Stimulated activated CD8-positive, alpha-beta memory T cell treated with anti-CD3 and anti-CD28 coated beads, Interleukin-7, amount 100 ng/mL, for 48 hours (primary cell): ENCODE measurements around the gene UXS1.

Source experiments
- DNase-seq, 2 donors: peaks; one replicate each; pipeline ENCODE4 v3.0.0-alpha.2; 2020; ENCODE audit warnings: low read depth in 1 of 2; ENCODE audit errors: extremely low read depth in 1 of 2

The UXS1 gene

GRCh38 chr2:106161938-106162820 is 31.9 kb downstream of the UXS1 start:
- no peak for DNase-seq

GRCh38 chr2:106161341-106161740 is 32.8 kb downstream of the UXS1 start:
- DNase-seq: no peak

DNA sequence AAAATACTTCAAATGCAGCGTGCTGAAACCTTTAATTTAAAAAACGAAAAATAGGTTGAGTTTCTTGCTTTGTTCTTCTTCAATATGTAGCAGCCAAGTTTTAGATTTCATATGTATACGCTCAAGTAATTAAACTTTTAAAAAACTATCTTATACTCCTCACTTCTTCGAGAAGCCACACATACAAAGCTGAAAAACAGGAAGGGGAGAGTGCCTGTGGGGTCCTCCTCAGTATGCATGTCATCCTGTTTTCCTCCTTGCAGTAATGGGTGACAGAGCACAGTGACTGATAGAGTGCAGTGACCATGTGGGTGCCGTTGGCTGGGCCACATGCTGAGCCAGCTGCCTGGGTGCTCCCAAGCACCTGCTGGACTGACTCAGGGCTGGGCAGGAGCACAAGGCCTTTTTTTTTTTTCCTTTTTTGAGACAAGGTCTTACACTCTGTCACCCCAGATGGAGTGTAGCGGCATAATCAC is 33.3 kb downstream of the UXS1 start:
- no peak for DNase-seq

DNA sequence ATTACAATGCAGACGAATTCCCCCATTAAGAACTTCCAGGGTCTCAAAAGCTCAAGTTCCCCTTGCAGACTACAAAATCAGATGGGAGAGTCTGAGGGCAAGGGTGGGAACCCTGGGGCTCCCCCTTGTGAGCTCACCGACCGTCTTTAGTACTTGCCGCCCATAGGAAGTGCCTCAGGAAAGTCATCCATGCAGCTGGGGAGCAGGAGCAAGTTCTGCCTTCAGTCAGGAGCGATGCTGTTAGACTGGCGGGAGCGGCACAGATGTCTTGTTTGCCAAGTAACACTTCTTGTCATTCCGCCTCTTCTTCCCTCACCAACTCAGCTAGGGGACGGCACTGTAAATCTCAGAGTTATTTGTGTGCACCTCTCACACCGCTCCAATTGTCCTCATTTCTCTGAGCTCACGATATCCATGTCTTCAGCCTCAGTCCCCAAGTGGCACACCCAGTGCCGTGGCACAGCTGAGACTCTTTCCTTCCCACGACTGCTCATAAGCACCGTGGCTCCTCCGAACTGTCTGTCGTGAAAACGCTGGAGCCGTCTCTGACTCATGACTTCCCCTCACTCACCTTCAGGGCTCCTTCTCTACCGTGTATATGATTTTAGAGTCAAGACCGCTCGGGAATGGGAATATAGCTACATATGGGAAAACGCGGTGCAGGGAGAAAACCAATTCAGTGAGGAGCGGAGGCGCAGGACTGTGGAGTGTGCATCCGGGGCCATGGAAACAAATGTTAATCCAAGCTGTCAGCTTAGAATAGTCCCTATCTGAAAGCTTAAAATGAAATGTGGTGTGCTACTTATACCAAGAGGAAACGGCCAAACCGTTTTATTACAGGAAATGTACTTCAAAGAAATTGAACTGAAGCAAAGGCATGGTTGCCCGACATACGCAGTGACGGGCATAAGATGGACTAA is 34.0 kb downstream of the UXS1 start:
- peak; percentile 19 to 52 for DNase-seq

GRCh38 chr2:106158871-106159270 is 35.2 kb downstream of the UXS1 start:
- DNase-seq: no peak

GRCh38 chr2:106158131-106158530 is 36.0 kb downstream of the UXS1 start:
- no peak for DNase-seq

DNA sequence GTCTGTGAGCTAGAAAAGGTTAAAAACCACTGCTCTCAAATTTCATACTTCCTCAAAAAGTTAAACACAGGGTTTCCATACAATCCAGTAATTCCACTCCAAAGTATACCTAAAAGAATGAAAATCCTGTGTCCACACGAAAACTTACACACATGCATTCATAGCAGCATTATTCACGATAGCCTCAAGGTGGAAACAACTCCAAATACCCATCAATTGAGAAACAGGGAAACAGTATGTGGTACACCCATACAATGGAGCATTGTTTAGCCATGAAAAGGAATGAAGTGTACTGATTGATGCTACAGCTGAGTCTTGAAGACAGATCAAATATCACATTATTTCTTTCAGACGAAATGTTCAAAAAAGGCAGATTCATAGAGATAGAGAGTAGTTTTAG is 36.7 kb downstream of the UXS1 start:
- no peak for DNase-seq

- no peak for DNase-seq
Observed at GRCh38 chr2:106156305-106157296, 37.5 kb downstream of the UXS1 start.

DNA sequence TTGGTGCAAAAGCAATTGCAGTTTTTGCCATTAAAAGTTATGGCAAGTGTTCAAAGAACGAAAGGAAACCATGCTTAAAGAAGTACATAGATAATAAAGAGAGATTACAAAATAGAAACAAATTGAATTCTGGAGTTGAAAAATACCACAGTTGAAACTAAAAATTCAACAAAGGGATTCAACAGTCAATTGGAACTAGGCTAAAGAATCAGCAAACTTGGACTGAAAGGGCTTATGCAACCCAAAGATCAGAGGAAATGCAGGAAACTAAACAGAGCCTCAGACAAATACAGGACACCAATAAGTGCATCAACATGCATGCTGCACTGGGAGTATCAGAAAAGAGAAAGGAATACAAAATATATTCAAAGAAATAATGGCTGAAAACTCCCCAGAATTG is 40.3 kb downstream of the UXS1 start:
- DNase-seq: no peak

DNA sequence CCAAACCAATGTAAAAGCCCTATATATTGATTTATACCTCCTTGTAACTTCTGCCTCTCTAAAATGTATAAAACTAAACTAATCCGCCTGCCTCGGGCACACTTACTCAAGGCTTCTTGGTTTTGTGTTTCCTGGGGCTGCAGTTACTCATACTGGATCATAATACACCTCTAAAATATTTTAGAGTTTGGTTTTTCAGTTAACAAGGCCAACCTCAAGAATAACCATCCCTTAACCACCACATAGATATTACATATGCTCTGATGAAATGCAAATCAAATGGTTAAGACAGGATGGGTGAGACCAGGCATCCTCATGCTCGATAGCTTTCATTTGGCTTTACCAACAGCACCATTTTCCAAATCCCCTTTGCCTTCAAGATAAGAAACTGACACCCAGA is 46.4 kb downstream of the UXS1 start:
- no peak for DNase-seq

GRCh38 chr2:106147159-106147558 is 46.9 kb downstream of the UXS1 start:
- no peak for DNase-seq

DNA sequence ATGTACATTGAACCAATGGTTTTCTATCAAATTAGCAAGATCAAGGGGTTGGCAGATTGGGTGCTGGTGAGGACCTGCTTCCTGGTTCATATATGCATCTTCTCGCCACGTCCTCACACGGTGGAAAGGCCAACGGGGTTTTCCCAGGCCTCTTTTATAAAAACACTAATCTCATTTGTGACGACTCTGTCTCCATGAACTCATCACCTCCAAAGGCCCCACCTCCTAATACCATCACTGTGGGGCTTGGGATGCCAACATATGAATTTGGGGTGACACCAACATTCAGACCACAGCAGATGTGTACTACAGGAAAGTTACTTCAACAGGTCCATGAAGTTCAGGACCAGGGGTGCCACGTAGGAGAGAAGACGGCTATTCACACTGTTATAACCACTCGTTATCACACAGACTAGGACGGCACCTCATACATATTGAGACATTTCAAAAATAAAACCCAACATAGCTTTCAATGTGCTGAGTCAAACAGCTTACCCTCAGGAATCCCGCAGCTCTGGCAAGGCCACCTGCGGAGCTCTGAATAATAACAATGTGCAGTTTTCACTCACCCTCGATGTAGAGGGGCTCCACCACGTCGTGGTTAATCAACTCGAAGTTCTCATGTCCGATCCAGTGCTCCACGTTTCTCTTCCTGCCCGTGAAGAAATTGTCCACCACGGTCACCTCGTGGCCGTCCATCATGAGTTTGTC is 49.3 kb downstream of the UXS1 start:
- DNase-seq: no peak

DNA sequence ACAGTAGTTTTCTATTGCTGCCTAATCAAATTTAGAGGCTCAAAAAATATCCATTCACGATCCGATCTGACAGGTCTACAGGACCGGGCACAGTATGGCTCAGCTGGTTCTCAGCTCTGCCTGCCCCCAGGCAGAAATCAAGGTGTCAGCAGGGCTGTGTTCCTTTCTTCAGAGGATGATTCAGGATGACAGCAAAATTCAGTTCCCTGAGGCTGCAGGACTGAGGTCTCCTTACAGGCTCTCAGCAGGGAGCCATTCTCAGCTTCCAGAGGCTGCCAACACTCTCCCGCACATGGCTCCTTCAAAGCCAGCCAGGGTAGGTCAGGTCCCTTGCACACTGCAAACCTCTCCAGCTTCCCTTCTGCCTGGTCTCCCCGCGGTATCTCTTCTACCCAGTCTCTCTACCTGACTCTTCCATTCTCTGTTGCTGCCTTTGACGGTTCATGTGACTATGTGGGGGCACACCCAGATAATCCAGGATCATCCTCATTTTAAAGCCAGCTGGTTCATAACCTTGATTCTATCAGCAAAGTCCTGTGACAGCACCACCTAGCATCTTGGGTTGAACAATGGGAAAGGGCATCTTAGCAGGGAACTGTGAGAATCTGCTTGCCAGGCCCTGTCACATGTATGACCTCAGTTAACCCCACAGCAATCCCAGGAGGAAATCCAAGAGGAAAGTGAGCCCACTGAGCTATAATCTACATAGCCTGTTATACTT is 50.4 kb downstream of the UXS1 start:
- DNase-seq: no peak

DNA sequence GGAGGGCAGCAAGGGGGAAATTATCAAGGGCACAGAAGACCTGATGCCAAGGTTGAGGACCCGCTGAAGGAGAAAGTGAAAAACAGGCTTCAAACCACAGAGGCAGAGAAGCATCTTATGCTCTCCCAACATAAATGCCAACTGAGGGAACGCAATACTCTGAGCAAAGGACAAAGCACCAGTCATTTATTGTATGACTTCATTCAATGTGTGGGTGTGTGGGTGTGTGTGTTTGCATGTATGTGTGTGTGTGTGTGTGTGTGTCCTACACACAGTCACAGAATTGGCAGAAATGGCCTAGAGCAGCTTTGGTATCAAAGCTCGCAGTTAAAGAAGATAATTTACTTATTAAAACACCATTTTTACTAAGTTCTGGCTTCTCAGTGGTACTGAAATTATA is 51.4 kb downstream of the UXS1 start:
- no peak for DNase-seq

DNA sequence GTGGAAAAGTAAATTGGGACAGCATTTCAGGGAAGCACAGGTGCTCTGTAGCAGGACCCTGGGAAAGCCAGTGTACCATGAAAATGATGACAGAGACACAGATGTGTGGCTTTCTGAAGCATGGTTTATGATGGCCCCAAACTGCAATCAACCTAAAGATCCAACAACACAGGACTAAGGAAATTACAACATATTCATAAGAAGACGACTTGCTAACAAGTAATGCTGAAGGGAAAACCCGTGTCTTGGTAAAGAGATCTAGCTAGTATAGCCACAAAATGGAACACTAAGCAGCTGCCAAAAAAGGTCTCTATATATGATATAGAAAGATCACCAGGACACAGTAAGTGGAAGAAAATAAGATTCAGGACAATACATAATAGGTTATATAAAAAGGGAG is 53.2 kb downstream of the UXS1 start:
- no peak for DNase-seq

DNA sequence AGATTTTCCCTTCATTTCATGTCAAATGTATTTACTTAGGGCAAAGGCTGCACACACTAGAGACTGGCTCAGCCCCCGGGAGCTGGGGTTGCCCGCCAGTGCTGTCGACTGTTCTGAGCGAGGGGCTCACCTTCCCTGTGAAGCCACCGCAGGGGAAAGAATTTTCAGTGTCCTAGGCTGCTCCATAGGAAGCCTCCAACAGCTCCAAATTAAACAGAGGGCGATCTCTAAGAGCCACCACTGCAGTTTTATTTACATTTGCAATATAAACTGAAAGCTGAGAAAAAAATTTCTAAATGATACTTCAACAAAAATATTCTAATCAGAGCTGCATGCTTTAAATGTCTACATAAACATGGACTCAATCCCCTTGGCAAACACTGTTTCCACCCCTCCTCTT is 54.0 kb downstream of the UXS1 start:
- no peak for DNase-seq

- DNase-seq: no peak
Observed at GRCh38 chr2:106139238-106139935, 54.7 kb downstream of the UXS1 start.

DNA sequence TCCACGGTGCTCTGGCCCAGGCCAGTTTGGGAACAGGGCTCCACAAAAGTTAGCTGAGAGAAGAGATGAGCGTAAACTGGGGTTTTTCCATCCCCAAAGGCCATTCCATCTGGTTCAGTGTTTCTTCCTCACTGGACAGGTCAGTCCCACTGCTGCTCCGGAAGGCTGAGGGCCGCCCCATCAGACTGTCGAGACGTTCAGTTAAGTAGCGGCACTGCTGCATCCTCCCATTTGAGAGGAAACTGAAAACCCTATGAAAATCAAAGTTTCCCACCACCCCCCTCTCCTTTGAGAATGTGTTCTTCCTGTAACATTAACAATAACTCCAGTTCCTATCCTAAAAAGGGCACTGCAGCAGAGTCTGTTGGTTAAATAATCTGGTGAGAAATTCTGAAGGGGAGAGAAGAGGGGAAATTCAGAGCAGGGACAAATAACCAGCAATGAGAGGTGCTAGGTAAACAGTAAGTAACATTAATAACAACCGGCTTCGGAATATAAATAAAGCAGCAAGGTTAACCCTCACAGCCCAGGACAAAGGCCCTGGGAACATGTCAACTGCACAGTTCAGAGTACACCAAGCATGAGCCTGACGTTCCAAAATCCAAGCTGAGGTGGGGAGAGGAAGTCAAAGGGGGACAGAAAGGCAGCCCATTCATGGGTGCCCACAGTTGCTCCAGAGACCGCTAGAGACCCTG is 55.4 kb downstream of the UXS1 start:
- DNase-seq: no peak
